ENCODE data around the gene ZSCAN5A.
A peak's percentile ranks its signal among the peaks of the same experiment; 100 is the strongest.
"Not testable (repeated sequence)": the region's sequence is repeated elsewhere in the genome, so short reads cannot be mapped to it uniquely, and the experiment has no call there.

Gene ZSCAN5A

DNA sequence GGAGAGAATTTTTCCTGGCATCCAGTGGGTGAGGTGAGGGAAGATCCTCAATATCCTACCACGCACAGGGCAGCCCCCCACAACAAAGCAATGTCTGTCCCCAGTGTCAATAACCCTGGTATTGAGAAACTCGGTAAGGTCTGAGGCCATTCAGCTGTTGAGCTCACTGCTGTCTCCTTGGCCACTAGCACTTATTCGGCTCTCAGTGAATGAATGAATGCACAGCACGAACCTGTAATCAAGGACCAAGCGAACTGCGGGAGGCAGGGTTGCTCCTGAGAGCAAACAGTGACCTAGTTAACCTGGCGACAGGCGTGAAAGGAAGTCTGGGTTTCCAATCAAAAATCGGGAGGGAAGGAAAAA is 640 bp downstream of the ZSCAN5A start:
- DNase-seq (ENCODE audit: low read depth) = no peak

DNA sequence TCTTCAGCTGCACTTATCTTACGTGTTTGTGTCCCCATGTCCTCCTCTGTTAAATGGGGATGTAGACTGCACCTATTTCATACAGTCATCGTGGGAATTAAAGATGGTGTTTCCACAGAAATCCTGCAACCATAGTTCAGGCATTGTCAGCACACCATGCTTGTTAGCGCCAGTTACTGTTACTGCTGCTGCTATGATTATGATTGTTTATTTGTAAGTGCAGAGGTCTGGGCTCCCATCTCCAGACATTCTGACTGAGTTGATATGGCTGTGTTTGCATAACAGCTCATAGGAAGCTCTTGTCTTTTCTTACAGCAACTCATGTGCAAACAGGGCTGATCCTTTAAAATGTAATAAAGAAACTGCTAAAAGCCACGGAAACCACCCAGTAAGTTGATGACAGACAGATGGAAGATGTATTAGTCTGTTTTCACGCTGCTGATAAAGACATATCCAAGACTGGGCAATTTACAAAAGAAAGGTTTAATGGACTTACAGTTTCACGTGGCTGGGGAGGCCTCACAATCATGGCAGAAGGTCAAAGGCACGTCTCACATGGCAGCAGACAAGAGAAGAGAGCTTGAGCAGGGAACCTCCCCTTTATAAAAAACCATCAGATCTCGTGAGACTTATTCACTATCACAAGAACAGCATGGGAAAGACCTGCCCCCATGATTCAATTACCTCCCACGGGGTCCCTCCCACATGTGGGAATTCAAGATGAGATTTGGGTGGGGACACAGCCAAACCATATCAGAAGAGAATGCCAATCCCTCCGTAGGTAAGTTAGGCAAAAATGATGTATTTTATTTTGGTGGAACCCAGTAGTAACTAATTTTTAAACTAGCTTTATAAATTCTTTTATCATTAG is 1.6 kb downstream of the ZSCAN5A start:
- no peak for DNase-seq (ENCODE audit: low read depth)

DNA sequence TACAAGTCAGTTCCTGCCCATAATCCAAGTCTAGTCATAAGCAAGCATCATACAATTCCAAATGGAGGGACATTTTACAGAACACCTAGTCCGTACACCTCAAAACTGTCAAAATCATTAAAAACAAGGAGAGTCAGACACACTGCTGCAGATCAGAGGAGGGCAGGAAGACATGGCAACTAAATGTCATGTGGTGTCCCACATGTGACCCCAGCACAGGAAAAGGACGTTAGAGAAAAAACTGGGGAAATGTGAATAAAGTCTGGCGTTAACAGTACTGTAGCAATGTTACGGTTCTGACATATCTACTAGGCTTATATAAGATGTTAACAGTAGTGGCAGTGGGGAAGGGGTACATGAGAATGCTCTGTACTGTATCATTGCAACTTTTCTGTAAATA is 2.3 kb downstream of the ZSCAN5A start:
- DNase-seq (ENCODE audit: low read depth) = no peak

DNA sequence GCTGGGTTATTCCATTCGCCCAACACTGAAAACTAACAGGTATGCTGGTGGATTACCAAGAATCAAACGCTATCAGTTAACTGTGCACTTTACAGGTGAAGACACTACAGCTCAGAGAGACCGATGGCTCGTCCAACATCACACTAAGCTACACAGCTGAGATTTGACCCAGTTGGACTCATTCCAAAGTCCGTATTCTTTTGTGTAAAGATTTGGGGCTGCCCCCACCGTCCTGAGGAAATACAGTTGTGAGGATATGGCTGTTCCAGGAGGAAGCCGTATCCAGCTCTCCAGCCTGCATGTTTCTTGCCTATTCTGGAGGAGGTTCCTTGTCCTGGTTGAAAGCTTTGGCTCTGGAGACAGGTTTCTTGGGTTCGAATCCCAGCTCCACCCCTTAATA is 4.2 kb downstream of the ZSCAN5A start:
- no peak for DNase-seq (ENCODE audit: low read depth)

DNA sequence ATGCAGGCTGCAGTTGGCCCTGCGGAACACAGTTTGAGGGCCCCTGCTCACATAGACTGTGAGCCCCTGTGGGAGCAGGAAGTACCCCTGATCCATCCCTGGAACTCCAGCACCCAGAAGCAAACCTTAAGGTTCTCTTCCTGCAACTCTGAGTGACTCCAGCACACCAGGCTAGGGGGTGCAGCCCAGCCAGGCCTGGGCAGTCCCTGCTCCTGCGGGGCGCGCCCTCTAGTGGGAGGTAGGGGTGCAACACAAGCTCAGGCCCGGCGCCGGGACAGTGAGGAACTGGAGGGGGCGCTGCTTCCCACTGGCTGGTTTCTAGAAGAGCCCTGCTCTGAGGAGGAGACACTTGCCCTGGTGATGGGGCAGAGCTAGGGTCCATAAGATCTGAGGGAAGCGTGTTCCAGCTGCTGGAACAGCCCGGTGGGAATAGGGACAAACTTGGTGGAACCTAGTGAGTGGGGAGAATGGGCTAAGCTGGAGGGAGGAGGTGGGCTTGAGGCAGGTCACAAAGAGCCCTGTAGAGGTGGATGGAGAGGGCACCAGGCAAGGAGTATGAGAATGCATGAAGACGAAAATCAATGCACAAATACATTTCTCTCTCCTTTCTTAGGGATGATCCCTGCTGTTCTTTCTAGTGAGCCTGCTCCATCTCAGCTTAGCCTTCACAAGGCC is 5.0 kb downstream of the ZSCAN5A start:
- DNase-seq (ENCODE audit: low read depth) = no peak

- DNase-seq (ENCODE audit: low read depth) = no peak
Measured at GRCh38 chr19:56308792-56309191, 5.8 kb downstream of the ZSCAN5A start.

DNA sequence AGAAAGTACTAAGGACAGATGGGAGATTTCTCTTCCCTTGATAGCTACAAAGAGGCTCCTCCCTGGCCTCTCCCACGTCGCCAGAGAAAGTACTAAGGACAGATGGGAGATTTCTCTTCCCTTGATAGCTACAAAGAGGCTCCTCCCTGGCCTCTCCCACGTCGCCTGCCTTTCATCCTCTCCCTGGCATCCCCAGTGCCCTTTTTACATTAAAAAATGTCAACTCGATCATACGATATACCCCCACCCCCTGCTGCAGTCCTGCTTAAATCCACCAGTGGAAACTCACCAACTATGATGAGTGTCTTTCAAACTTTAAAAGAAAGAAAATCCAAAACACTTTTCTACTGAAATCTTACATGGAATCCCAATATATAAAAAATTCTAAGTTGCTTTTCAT is 7.6 kb downstream of the ZSCAN5A start:
- DNase-seq (ENCODE audit: low read depth) = not testable (repeated sequence)

DNA sequence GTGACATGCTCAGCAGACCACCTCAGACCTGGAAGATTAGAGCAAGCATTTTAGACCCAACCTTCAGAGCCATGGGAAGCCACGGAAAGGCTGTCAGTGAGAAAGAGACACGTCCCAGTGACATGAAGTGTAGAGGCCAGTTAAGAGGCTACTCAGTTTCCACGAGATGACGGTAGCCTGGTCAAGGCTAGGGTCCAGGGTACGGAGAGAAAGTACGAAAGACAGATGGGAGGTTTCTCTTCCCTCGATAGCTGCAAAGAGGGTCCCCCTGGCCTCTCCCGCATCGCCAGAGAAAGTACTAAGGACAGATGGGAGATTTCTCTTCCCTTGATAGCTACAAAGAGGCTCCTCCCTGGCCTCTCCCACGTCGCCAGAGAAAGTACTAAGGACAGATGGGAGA is 8.6 kb downstream of the ZSCAN5A start:
- no peak for DNase-seq (ENCODE audit: low read depth)

GRCh38 chr19:56304243-56304642 is 10.4 kb downstream of the ZSCAN5A start:
- DNase-seq (ENCODE audit: low read depth) = no peak

GRCh38 chr19:56301886-56302620 is 12.6 kb downstream of the ZSCAN5A start:
- no peak for DNase-seq (ENCODE audit: low read depth)

- no peak for DNase-seq (ENCODE audit: low read depth)
Measured at GRCh38 chr19:56301155-56301554, 13.5 kb downstream of the ZSCAN5A start.

- no peak for DNase-seq (ENCODE audit: low read depth)
Measured at GRCh38 chr19:56299688-56300087, 15.0 kb downstream of the ZSCAN5A start.

DNA sequence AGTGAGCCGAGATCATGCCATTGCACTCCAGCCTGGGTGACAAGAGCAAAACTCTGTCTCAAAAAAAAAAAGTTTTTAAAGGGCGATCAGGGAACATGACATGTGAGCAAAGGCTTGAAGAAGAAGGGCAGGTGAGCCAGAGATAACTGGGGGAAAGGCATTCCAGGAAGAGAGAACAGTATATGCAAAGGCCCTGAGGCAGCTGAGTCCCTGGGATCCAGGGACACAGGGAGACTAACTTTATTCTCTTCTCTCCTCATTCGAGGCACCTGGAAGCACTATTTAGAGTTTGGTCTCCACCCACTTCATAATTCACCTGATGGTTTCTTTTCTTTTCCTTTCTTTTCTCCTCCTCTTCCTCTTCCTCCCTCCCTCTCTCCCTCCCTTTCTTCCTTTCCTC is 17.6 kb downstream of the ZSCAN5A start:
- no peak for DNase-seq (ENCODE audit: low read depth)

DNA sequence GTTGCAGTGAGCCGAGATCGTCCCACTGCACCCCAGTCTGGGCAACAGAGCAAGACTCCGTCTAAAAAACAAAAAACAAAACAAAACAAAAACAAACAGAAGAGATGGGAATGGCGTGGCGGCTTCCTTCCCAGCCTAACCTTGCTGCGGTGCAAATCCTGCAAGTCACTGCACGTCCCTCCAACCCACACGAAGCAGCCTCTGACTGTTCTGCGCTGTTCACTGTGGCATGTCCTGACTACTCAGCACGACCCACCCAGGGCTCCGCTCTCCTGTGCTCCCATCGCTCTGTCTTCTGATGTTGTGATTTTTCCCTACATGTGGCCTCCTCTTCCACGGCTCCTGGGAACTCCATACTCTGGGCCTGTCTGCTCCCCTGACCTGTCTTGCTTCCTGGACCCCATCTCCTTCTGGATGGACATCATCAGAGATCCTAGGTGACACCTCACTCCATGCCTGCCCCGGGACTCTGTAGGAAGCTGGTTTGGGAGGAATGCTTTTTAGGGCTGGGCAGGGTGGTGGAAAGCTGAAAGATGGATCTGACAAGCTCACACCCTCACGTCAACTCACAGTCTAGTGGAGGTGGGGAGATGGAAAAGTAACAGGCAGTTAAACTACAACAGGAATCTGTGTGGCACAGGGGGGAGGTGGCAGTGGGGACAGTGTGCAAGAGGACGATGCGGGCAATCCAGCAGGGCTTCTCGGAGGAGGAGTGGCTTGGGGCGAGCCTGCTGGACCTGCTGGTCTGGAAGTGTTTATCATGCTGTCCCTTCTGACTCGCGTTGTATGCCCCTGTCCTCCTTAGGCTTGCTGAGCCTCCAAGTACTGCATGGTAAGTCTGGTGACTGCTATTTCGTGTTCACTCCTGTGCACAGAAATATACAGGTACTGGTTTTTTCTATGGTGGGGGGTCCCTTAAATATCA is 18.8 kb downstream of the ZSCAN5A start:
- DNase-seq (ENCODE audit: low read depth) = no peak

DNA sequence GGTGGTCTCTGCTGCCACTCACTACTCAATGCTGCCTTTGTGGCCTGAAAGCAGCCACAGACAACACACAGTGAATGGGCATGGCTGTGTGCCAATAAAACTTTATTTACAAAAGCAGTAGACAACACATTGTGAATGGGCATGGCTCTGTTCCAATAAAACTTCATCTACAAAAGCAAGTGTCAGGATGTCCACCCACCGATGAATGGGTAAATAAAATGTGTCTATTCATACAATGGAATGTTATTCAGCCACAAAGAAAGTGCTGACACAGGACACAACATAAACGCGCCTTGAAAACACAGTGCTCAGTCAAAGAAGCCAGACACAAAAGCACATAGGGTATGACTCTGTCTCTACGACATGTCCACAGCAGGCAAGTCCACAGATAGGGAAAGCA is 20.1 kb downstream of the ZSCAN5A start:
- no peak for DNase-seq (ENCODE audit: low read depth)

GRCh38 chr19:56291867-56292266 is 22.8 kb downstream of the ZSCAN5A start:
- DNase-seq (ENCODE audit: low read depth) = no peak

DNA sequence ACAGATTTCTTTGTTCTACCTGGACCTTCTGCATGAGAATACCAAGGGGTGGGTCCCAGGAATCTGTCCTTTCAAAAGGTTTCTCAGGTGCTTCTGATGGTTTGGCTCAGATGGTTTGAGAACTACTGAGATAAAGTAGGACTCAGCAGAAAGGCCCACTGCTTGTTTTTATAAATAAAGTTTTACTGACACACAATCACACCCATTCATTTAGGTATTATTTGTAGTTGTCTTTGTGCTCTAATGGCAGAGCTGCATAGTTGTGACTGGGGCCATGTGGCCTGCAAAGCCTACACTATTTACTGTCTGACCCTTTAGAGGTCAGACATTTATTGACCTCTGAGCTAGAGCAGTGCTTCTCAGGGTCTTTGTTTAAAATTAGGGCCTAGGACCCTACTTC is 24.5 kb downstream of the ZSCAN5A start:
- DNase-seq (ENCODE audit: low read depth) = no peak

DNA sequence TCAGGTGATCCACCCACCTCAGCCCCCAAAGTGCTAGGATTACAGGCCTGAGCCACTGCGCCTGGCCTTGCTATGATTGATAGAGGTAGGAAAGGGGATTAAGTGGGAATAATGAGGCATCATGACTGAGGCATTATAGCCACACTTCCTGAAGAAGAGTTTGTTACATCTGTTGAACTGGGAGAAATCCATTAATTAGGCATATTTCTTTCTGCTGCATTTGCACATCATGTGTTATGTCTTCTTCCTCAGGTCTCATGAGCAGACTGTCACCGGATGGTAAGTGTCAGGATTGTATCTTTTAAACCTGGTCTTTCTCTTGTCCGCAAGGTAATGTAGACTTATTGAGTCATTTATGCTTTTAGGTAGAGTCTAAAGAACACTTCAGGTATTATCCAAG is 29.9 kb downstream of the ZSCAN5A start:
- no peak for DNase-seq (ENCODE audit: low read depth)

- no peak for DNase-seq (ENCODE audit: low read depth)
Measured at GRCh38 chr19:56282809-56283208, 31.8 kb downstream of the ZSCAN5A start.

DNA sequence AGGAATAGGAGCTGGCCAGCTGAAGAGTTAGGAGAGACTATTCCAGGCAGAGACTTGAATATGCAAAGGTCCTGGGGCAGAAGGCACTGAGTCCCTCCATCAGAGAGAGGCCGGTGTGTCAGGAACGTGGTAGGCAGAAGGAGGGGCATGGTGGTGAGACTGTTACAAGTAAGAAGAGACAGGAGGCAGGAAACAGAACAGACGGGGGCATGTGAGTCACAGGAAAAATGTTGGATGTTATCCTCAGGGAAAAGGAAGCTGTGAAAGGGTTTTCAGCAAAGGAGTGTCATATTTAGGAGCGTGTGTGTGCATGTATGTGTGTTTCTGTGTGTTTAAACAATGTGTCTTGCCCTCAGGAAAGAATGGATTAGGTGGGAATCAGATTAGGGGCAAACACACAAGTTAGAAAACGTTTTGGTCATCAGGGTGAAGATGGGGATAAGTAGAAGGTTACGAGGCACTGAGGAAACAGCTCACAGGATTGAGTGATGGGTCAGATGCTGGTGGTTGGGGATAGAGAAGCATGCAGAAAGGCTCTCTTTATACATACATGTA is 41.0 kb downstream of the ZSCAN5A start:
- peak; percentile 3 for DNase-seq (ENCODE audit: low read depth)

DNA sequence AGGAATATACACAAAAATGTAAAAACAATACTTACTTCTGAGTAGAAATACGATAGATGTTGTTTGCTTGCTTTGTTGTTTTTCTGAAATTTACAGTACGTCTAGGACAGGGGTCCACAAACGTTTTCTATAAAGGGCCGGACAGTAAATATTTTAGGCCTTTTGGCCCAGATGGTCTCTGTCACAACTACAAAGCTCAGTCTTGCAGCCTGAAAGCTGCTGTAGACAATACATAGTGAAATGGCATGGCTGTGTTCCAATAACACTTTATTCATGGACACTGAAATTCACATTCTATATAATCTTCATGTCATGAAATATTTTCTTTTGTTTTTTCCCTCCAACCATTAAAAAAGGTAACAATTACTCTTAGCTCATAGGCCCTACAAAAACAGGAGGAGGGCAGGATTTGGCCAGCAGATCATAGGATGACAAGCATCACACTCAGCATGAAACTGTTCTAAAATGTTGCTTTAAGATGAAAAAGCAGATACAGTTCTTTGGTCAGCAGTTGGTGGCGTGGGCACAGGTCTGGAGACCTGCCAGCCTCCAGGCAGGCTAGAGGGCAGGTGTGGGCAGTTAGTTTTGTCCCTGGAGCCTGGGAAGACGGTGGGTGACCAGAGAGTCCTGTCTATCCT is 42.4 kb downstream of the ZSCAN5A start, which contains the start of gene EDDM13:
Gene EDDM13 (plus strand): TSS at position 588 of the 638 bp plus-strand sequence. CDS start 87 bp downstream, outside the sequence.
- no peak for DNase-seq (ENCODE audit: low read depth)
